ENCODE measurements around the gene HMGCS2.
A peak's percentile ranks its signal among the peaks of the same experiment; 100 is the strongest.
"Not testable (repeated sequence)": the region's sequence is repeated elsewhere in the genome, so short reads cannot be mapped to it uniquely, and the experiment has no call there.

HMGCS2 gene

DNA sequence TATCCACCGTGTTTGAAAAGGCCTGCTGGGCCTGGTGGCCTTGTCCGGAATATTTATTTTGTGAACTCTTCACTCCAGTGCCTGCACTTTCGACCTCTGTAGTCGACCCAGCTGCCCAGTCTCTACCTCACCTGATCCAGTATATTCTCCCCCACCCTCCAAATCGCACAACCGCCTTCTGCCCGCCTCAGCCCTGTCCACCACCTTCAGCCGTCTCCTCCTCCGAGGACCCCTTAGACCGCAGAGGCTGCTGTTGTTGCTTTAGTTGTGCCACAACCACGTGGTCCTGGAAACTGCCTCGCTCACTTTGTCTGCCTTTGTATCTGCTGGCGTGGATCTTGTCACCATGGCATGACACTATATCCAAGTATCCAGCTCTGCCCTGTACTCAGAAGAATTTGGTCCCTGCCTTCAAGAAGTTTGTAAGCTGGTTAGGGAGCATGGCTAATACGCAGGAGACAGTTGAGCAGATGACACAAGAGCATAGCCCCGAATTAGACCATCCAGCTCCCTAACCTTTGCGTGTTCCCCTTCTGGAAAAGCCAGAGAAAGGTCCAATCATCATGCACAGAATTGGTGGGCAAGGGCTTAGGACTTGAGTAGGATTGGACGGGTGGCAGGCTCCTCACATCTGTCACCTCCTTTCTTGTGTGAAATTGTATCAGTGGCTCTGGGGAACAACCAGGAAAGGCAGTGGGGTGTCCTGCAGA is 55.5 kb downstream of the HMGCS2 start:
- Histone ChIP-seq H3K36me3 (ENCODE audit: insufficient read depth, low read length) (peaks cover 52% of the 10 kb centered on the region), H3K9ac (ENCODE audit: insufficient read length) (peak overlapping the region; percentile 98), H3K27ac (peak overlapping the region; percentile 96), H3K9me3 (ENCODE audit: low read depth, low read length) (no peaks in the 10 kb centered on the region), H3K4me3 (peak overlapping the region; percentile 94)
- DNase-seq (ENCODE audit: low read depth, low spot score), result no peak
- peak; percentile 15; the same call in 1 of the 2 replicates for TF ChIP-seq POLR2AphosphoS5 (IDR thresholded peaks at IDR 0.05; ENCODE audit: borderline replicate concordance, low read depth, low read length)
- TF ChIP-seq FOXP2 (optimal IDR thresholded peaks at IDR 0.05; ENCODE audit: control extremely low read depth, extremely low read length, insufficient read depth), result no peak

DNA sequence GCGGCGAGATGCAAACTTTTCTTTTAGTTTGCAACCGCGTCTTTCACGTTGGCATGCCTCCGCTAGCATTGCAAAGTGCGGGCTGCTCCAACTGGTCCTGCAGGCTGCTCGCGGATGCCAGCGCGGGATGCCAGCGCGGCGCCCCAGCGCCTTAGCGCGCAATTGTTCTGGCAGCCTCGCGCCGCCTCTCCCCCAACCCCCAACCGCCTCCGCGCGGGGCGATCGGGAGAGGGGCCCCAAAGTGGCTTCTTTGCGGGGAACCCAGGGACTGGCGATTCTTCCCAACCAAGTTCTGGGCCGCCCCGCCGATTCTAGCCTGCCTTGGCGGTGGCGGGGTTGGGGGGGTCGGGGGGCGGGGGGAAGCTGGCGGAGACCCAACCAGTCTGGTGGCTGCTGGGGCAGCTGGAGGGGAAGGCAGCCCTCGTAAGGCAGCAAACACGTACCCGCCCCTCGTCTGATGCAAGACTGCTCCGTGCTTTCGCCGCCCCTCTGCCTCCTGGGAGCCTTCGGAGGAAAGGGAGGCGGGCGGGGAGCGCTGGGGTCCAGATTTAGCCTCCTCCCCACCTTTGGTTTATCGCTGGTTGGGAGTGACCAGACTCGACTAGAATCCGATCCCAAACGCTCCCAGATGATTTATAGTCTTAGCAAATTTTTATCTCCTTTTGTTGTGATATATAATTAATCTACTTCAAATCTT is 56.2 kb downstream of the HMGCS2 start:
- Histone ChIP-seq H3K4me3 (peak overlapping the region; percentile 94), H3K27ac (peak overlapping the region; percentile 96), H3K9me3 (ENCODE audit: low read depth, low read length) (no peaks in the 10 kb centered on the region), H3K9ac (ENCODE audit: insufficient read length) (peak overlapping the region; percentile 98), H3K36me3 (ENCODE audit: insufficient read depth, low read length) (peaks cover 45% of the 10 kb centered on the region)
- peak; percentile 57 for TF ChIP-seq POLR2AphosphoS5 (IDR thresholded peaks at IDR 0.05; ENCODE audit: borderline replicate concordance, low read depth, low read length)
- no peak for TF ChIP-seq EZH2 (IDR thresholded peaks at IDR 0.05)
- TF ChIP-seq FOXP2 (optimal IDR thresholded peaks at IDR 0.05; ENCODE audit: control extremely low read depth, extremely low read length, insufficient read depth), result peak; percentile 39
- DNase-seq (ENCODE audit: low read depth, low spot score), result no peak

DNA sequence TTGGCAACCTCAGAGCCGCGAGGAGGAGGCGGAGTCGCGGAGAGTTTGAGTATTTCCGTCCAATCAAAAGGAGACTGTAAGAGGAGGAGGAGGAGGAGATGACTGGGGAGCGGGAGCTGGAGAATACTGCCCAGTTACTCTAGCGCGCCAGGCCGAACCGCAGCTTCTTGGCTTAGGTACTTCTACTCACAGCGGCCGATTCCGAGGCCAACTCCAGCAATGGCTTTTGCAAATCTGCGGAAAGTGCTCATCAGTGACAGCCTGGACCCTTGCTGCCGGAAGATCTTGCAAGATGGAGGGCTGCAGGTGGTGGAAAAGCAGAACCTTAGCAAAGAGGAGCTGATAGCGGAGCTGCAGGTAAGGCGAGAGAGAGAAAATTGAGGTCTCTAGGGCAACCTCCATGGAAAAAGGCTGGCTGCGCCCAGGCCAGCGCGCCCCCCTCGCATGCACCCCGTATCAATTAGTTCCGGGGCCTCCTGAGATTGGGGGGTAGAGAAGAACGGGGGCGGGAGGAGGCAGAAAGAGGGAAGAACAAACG is 56.8 kb downstream of the HMGCS2 start, which contains the start of gene PHGDH:
Gene PHGDH, plus strand, starts transcription at position 131 of the 538 bp plus-strand sequence. Its CDS starts 89 bp downstream, at position 220.
- TF ChIP-seq POLR2AphosphoS5 (IDR thresholded peaks at IDR 0.05; ENCODE audit: borderline replicate concordance, low read depth, low read length) (peak; percentile 98), FOXP2 (optimal IDR thresholded peaks at IDR 0.05; ENCODE audit: control extremely low read depth, extremely low read length, insufficient read depth) (no peak)
- Histone ChIP-seq H3K9ac (ENCODE audit: insufficient read length) (peak within 1 kb of the TSS; percentile 98), H3K4me3 (peak within 1 kb of the TSS; percentile 94), H3K27ac (peak within 1 kb of the TSS; percentile 96), H3K36me3 (ENCODE audit: insufficient read depth, low read length) (peaks cover 41% of the 10 kb centered on the region), H3K9me3 (ENCODE audit: low read depth, low read length) (no peaks in the 10 kb centered on the region)
- DNase-seq (ENCODE audit: low read depth, low spot score), result peak; percentile 65

DNA sequence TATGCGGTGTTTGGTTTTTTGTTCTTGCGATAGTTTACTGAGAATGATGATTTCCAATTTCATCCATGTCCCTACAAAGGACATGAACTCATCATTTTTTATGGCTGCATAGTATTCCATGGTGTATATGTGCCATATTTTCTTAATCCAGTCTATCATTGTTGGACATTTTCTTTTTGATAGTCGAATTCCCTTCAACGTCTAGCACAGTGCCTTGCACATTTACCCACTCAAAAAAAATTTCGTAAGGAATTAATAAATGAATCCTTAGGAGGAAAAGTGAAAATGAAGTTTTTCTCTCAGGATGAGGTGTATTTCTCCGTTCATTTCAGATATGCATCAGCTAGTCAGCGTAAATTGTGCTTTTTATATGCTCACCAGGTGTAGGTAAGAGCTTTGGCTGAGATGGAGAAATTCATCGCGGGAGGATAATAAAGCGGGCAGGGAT is 57.3 kb downstream of the HMGCS2 start:
- not testable (repeated sequence) for H3K27ac ChIP-seq; H3K9ac ChIP-seq (ENCODE audit: insufficient read length); DNase-seq (ENCODE audit: low read depth, low spot score); H3K9me3 ChIP-seq (ENCODE audit: low read depth, low read length)
- Histone ChIP-seq H3K36me3 (ENCODE audit: insufficient read depth, low read length) (peaks cover 36% of the 10 kb centered on the region), H3K4me3 (peak overlapping the region; percentile 94)

DNA sequence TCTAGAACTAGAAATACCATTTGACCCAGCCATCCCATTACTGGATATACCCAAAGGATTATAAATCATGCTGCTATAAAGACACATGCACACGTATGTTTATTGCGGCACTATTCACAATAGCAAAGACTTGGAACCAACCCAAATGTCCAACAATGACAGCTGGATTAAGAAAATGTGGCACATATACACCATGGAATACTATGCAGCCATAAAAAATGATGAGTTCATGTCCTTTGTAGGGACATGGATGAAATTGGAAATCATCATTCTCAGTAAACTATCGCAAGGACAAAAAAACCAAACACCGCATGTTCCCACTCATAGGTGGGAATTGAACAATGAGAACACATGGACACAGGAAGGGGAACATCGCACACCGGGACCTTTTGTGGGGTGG is 62.1 kb downstream of the HMGCS2 start:
- H3K9ac ChIP-seq (ENCODE audit: insufficient read length); H3K36me3 ChIP-seq (ENCODE audit: insufficient read depth, low read length); H3K4me3 ChIP-seq; DNase-seq (ENCODE audit: low read depth, low spot score); H3K27ac ChIP-seq; H3K9me3 ChIP-seq (ENCODE audit: low read depth, low read length): not testable (repeated sequence)

DNA sequence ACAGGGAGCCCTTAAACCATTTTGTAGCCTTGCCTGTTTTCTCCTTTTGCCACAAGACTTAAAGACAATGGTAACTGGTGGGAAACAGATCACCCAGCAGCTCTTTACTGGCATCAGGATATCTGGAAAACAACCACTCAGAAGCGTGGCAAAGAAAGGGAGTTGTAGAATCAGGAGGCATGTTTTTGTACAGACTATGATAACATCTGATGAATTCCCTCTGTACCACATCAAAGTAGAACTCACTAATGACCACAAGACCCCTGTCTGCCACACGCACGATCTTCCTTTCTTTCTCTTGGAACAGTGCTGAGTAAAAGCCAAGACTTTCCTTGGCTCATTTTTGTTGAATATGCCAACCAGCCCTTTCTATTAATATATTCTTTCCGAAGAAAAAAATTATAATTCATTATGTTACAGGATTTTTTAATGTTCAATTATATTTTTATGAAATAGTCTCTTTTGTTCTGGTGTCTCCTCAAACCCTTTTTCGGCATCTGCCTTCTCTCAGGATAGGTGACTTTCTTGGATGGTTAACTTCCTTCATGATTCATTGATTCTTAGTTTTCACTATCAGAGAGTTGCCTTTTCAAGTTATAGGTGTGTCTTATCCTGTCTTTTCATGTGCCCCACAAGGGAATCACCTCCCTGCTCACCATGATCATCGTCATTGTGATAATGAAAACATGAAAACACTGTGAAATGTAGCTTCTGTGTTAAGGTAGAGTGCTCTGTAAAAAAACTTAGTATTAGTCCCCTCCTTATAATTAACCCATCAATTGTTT is 64.8 kb downstream of the HMGCS2 start:
- Histone ChIP-seq H3K9ac (ENCODE audit: insufficient read length) (no peak overlapping the region), H3K9me3 (ENCODE audit: low read depth, low read length) (no peaks in the 10 kb centered on the region), H3K27ac (no peak overlapping the region), H3K36me3 (ENCODE audit: insufficient read depth, low read length) (no peaks in the 10 kb centered on the region), H3K4me3 (no peak overlapping the region)
- no peak for DNase-seq (ENCODE audit: low read depth, low spot score)
- TF ChIP-seq FOXP2 (optimal IDR thresholded peaks at IDR 0.05; ENCODE audit: control extremely low read depth, extremely low read length, insufficient read depth), result no peak
- no peak for TF ChIP-seq POLR2AphosphoS5 (IDR thresholded peaks at IDR 0.05; ENCODE audit: borderline replicate concordance, low read depth, low read length)
- no peak for TF ChIP-seq EZH2 (IDR thresholded peaks at IDR 0.05)

DNA sequence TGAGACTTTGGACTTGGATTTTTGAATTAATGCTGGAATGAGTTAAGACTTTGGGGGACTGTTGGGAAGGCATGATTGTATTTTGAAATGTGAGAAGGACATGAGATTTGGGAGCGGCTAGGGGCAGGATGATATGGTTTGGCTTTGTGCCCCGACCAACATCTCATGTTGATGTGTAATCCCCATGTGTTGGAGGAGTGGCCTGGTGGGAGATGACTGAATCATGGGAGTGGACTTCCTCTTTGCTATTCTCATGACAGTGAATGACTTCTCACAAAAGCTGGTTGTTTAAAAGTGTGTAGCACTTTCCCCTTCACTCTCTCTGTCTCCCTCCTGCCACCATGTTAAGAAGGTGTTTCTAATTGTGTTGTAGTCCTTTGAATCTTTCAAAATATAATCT is 66.3 kb downstream of the HMGCS2 start:
- DNase-seq (ENCODE audit: low read depth, low spot score), result no peak

DNA sequence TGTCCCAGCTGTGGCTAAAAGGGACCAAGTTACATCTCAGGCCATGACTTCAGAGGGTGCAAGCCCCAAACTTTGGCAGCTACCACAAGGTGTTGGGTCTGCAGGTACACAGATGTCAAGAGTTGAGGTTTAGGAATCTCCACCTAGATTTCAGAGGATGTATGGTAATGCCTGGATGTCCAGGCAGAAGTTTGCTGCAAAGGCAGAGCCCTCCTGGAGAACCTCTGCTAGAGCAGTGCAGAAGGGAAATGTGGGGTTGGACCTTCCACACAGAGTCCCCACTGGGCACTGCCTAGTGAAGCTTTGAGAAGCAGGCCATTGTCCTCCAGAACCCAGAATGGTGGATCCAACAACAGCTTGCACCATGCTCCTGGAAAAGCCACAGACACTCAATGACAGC is 67.0 kb downstream of the HMGCS2 start:
- H3K36me3 ChIP-seq (ENCODE audit: insufficient read depth, low read length), result no peaks in the 10 kb centered on the region
- TF ChIP-seq EZH2 (IDR thresholded peaks at IDR 0.05) (no peak), POLR2AphosphoS5 (IDR thresholded peaks at IDR 0.05; ENCODE audit: borderline replicate concordance, low read depth, low read length) (no peak), FOXP2 (optimal IDR thresholded peaks at IDR 0.05; ENCODE audit: control extremely low read depth, extremely low read length, insufficient read depth) (no peak)
- H3K9ac ChIP-seq (ENCODE audit: insufficient read length), result no peak overlapping the region
- H3K9me3 ChIP-seq (ENCODE audit: low read depth, low read length), result no peaks in the 10 kb centered on the region
- H3K27ac ChIP-seq, result no peak overlapping the region
- H3K4me3 ChIP-seq, result no peak overlapping the region
- DNase-seq (ENCODE audit: low read depth, low spot score), result no peak

More for the DNA sequence above, 66.3 kb downstream of the HMGCS2 start:
- H3K4me3 ChIP-seq, result no peak overlapping the region
- no peaks in the 10 kb centered on the region for H3K9me3 ChIP-seq (ENCODE audit: low read depth, low read length)
- H3K27ac ChIP-seq, result no peak overlapping the region
- no peaks in the 10 kb centered on the region for H3K36me3 ChIP-seq (ENCODE audit: insufficient read depth, low read length)
- H3K9ac ChIP-seq (ENCODE audit: insufficient read length), result no peak overlapping the region
- TF ChIP-seq EZH2 (IDR thresholded peaks at IDR 0.05) (no peak), POLR2AphosphoS5 (IDR thresholded peaks at IDR 0.05; ENCODE audit: borderline replicate concordance, low read depth, low read length) (no peak), FOXP2 (optimal IDR thresholded peaks at IDR 0.05; ENCODE audit: control extremely low read depth, extremely low read length, insufficient read depth) (no peak)

All from SK-N-MC (cell line).